ENCODE data around the gene SLC5A5.

- TF ChIP-seq CREB1 (IDR thresholded peaks at IDR 0.05; ENCODE audit: low read depth), result no peak
- no peak for TF ChIP-seq EGR1 (IDR thresholded peaks at IDR 0.05)
- TF ChIP-seq, protein P1, sequence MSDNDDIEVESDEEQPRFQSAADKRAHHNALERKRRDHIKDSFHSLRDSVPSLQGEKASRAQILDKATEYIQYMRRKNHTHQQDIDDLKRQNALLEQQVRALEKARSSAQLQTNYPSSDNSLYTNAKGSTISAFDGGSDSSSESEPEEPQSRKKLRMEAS (IDR thresholded peaks at IDR 0.05), result no peak
- no peak for TF ChIP-seq CEBPB (IDR thresholded peaks at IDR 0.05)
- no peak for TF ChIP-seq ZBTB7A (IDR thresholded peaks at IDR 0.05; ENCODE audit: low read depth)
- TF ChIP-seq TAF1 (IDR thresholded peaks at IDR 0.05; ENCODE audit: low read depth), result no peak
- no peak for TF ChIP-seq YY1 (IDR thresholded peaks at IDR 0.05; ENCODE audit: low read depth)
Measured at GRCh38 chr19:17842663-17843291, 29.0 kb upstream of the SLC5A5 start.

Measured in Ishikawa (cell line).